ENCODE results near the gene TRDMT1. TPM values are rescaled to one million over a fixed set of nuclear protein-coding genes. Genes with fewer than 3 reads are reported as not detected.

Gene TRDMT1
- polyA plus RNA-seq, 3 donors, result 3.1 to 6.6 (median 5.0) TPM

GRCh38 chr10:17229016-17229716 is 27.7 kb upstream of the TRDMT1 start:
- H3K4me1 Mint-ChIP-seq, result peaks cover 50% of the 10 kb centered on the region
- H4K20me1 ChIP-seq (ENCODE audit: insufficient read depth, low read length), result peaks cover 51% of the 10 kb centered on the region
- H3K27ac ChIP-seq (ENCODE audit: low read depth in 1 of 2, low read length in 2 of 2), result peak overlapping the region; percentile 98 to 100
- H3K4me3 Mint-ChIP-seq, result peak overlapping the region; percentile 96 to 99
- intact Hi-C loops (cut with micrococcal nuclease), result loop anchor here (2.0 to 5.0 kb wide), 4 partner anchors 14 to 206 kb away; no protein-coding TSS in a partner anchor
- H3K36me3 ChIP-seq (replicated peaks in 1 of 2; ENCODE audit: control insufficient read depth in 1 of 2, insufficient read depth in 2 of 2, low read length in 2 of 2), result peaks cover 34% of the 10 kb centered on the region in 2 donors
- TF ChIP-seq, protein P1, sequence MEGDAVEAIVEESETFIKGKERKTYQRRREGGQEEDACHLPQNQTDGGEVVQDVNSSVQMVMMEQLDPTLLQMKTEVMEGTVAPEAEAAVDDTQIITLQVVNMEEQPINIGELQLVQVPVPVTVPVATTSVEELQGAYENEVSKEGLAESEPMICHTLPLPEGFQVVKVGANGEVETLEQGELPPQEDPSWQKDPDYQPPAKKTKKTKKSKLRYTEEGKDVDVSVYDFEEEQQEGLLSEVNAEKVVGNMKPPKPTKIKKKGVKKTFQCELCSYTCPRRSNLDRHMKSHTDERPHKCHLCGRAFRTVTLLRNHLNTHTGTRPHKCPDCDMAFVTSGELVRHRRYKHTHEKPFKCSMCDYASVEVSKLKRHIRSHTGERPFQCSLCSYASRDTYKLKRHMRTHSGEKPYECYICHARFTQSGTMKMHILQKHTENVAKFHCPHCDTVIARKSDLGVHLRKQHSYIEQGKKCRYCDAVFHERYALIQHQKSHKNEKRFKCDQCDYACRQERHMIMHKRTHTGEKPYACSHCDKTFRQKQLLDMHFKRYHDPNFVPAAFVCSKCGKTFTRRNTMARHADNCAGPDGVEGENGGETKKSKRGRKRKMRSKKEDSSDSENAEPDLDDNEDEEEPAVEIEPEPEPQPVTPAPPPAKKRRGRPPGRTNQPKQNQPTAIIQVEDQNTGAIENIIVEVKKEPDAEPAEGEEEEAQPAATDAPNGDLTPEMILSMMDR (IDR thresholded peaks at IDR 0.05), result no peak
- no peaks in the 10 kb centered on the region for H3K27me3 ChIP-seq (ENCODE audit: control insufficient read depth in 2 of 2, insufficient read depth in 2 of 2, low read length in 2 of 2)
- peaks cover 80% of the 10 kb centered on the region for H3K79me2 ChIP-seq (ENCODE audit: insufficient read depth, low read length)
- H3K4me3 ChIP-seq (replicated peaks in 1 of 3; ENCODE audit: low read depth in 2 of 3, low read length in 3 of 3), result peak overlapping the region; percentile 77 to 100 (median 97)
- H3K4me2 ChIP-seq (replicated peaks; ENCODE audit: extremely low read depth, low read length, poor library complexity, severe bottlenecking), result peak overlapping the region; percentile 88
- peak overlapping the region; percentile 99 to 100 (median 99) for H3K27ac Mint-ChIP-seq
- H3K9me3 ChIP-seq (replicated peaks in 1 of 2; ENCODE audit: control insufficient read depth in 1 of 2, insufficient read depth in 1 of 2, low read length in 2 of 2), result no peaks in the 10 kb centered on the region
- peaks cover 0 to 18% (median 2%) of the 10 kb centered on the region in 3 donors for H3K27me3 Mint-ChIP-seq (ENCODE audit: low read depth in 3 of 3)
- DNase-seq, result peak; percentile 89 to 94 (median 91)
- no peak overlapping the region for H2AFZ ChIP-seq (ENCODE audit: insufficient read depth, low read depth, low read length, poor library complexity, severe bottlenecking)
- peaks cover 0 to 15% (median 2%) of the 10 kb centered on the region in 7 donors for H3K9me3 Mint-ChIP-seq
- H3K4me1 ChIP-seq (ENCODE audit: control insufficient read depth in 1 of 2, insufficient read depth in 2 of 2, low read length in 2 of 2), result peaks cover 40 to 60% of the 10 kb centered on the region in 2 donors
- WGBS (ENCODE audit: insufficient coverage), result 0% methylated on average over 54 of the region's 72 CpGs
- peak overlapping the region; percentile 100 for H3K9ac ChIP-seq (ENCODE audit: insufficient read depth, low read length, poor library complexity, severe bottlenecking)
- H3K36me3 Mint-ChIP-seq, result peaks cover 47 to 61% of the 10 kb centered on the region in 2 donors

DNA sequence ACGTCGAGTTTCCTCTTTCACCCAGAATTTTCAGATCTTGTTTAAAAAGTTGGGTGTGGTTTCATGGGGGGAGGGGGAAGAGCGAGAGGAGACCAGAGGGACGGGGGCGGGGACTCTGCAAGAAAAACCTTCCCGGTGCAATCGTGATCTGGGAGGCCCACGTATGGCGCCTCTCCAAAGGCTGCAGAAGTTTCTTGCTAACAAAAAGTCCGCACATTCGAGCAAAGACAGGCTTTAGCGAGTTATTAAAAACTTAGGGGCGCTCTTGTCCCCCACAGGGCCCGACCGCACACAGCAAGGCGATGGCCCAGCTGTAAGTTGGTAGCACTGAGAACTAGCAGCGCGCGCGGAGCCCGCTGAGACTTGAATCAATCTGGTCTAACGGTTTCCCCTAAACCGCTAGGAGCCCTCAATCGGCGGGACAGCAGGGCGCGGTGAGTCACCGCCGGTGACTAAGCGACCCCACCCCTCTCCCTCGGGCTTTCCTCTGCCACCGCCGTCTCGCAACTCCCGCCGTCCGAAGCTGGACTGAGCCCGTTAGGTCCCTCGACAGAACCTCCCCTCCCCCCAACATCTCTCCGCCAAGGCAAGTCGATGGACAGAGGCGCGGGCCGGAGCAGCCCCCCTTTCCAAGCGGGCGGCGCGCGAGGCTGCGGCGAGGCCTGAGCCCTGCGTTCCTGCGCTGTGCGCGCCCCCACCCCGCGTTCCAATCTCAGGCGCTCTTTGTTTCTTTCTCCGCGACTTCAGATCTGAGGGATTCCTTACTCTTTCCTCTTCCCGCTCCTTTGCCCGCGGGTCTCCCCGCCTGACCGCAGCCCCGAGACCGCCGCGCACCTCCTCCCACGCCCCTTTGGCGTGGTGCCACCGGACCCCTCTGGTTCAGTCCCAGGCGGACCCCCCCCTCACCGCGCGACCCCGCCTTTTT is 26.9 kb upstream of the TRDMT1 start, which contains the start of gene VIM:
TSS of gene VIM (plus strand) at position 151 of the 925 bp plus-strand sequence. CDS start 1,182 bp downstream, outside the sequence.
- peaks cover 43% of the 10 kb centered on the region for H4K20me1 ChIP-seq (ENCODE audit: insufficient read depth, low read length)
- peak within 1 kb of the TSS; percentile 88 for H3K4me2 ChIP-seq (replicated peaks; ENCODE audit: extremely low read depth, low read length, poor library complexity, severe bottlenecking)
- peak; percentile 98 to 100 (median 98) for DNase-seq
- Mint-ChIP-seq H3K9me3 (peaks cover 0 to 15% (median 2%) of the 10 kb centered on the region in 7 donors), H3K27me3 (ENCODE audit: low read depth in 3 of 3) (peaks cover 0 to 16% (median 2%) of the 10 kb centered on the region in 3 donors), H3K36me3 (peaks cover 44 to 56% of the 10 kb centered on the region in 2 donors), H3K4me3 (peak within 1 kb of the TSS; percentile 96 to 99), H3K4me1 (peaks cover 47% of the 10 kb centered on the region), H3K27ac (peak within 1 kb of the TSS; percentile 99 to 100 (median 99))
- H2AFZ ChIP-seq (ENCODE audit: insufficient read depth, low read depth, low read length, poor library complexity, severe bottlenecking), result peak within 1 kb of the TSS; percentile 49
- TF ChIP-seq, protein P1 (IDR thresholded peaks at IDR 0.05), result no peak
- H3K27ac ChIP-seq (ENCODE audit: low read depth in 1 of 2, low read length in 2 of 2), result peak within 1 kb of the TSS; percentile 98 to 100
- no peaks in the 10 kb centered on the region for H3K27me3 ChIP-seq (ENCODE audit: control insufficient read depth in 2 of 2, insufficient read depth in 2 of 2, low read length in 2 of 2)
- H3K4me1 ChIP-seq (ENCODE audit: control insufficient read depth in 1 of 2, insufficient read depth in 2 of 2, low read length in 2 of 2), result peaks cover 40 to 55% of the 10 kb centered on the region in 2 donors
- under 1% methylated on average over 65 of the region's 77 CpGs for WGBS (ENCODE audit: insufficient coverage)
- H3K4me3 ChIP-seq (replicated peaks in 1 of 3; ENCODE audit: low read depth in 2 of 3, low read length in 3 of 3), result peak within 1 kb of the TSS; percentile 77 to 100 (median 97)
- H3K79me2 ChIP-seq (ENCODE audit: insufficient read depth, low read length), result peaks cover 72% of the 10 kb centered on the region
- H3K9me3 ChIP-seq (replicated peaks in 1 of 2; ENCODE audit: control insufficient read depth in 1 of 2, insufficient read depth in 1 of 2, low read length in 2 of 2), result no peaks in the 10 kb centered on the region
- peaks cover 26% of the 10 kb centered on the region in 2 donors for H3K36me3 ChIP-seq (replicated peaks in 1 of 2; ENCODE audit: control insufficient read depth in 1 of 2, insufficient read depth in 2 of 2, low read length in 2 of 2)
- H3K9ac ChIP-seq (ENCODE audit: insufficient read depth, low read length, poor library complexity, severe bottlenecking), result peak within 1 kb of the TSS; percentile 100
- intact Hi-C loops (cut with micrococcal nuclease), result loop anchor here (1.0 to 5.0 kb wide), 6 partner anchors 12 to 206 kb away; no protein-coding TSS in a partner anchor
